Fibroblast of villous mesenchyme (primary cell): ENCODE data around the gene CEBPB. TPM values are rescaled to one million over a fixed set of nuclear protein-coding genes. Genes with fewer than 3 reads are reported as not detected.

Source experiments
- DNase-seq: peaks from one replicate; pipeline ENCODE4 v3.0.0-alpha.2; 2010; ENCODE audit warnings: low read depth
- H3K4me3 ChIP-seq: 2 replicates; pipeline ENCODE4 v1.5.1; 2011; ENCODE audit warnings: low read depth, mild to moderate bottlenecking, low read length
- CTCF ChIP-seq: IDR thresholded peaks from 2 replicates; pipeline ENCODE4 v1.5.1; 2012; ENCODE audit warnings: low read depth, mild to moderate bottlenecking, low read length; ENCODE audit not compliant: insufficient read depth
- total RNA-seq: library from RNA; depleted of rRNA; stranded (reverse); fragments of >200 nt; gene quantifications from 2 replicates; pipeline ENCODE4 v1.2.3, GENCODE V29; 2012

CEBPB gene
- total RNA-seq, 1 donor, result 70.4 TPM

- no peak for TF ChIP-seq CTCF
- peak overlapping the region; percentile 81 for H3K4me3 ChIP-seq
- DNase-seq, result peak; percentile 79
Observed at GRCh38 chr20:50194831-50195523, 4.3 kb downstream of the CEBPB start.

GRCh38 chr20:50195524-50196120 is 5.0 kb downstream of the CEBPB start:
- H3K4me3 ChIP-seq, result no peak overlapping the region
- TF ChIP-seq CTCF, result no peak
- DNase-seq, result peak; percentile 40

GRCh38 chr20:50196248-50196647 is 5.6 kb downstream of the CEBPB start:
- no peak for DNase-seq
- H3K4me3 ChIP-seq, result no peak overlapping the region
- TF ChIP-seq CTCF, result no peak

- no peak for TF ChIP-seq CTCF
- DNase-seq, result no peak
Observed at GRCh38 chr20:50196896-50197295, 6.3 kb downstream of the CEBPB start.

GRCh38 chr20:50197463-50198179 is 7.0 kb downstream of the CEBPB start:
- no peak for DNase-seq
- no peak overlapping the region for H3K4me3 ChIP-seq
- no peak for TF ChIP-seq CTCF

More at GRCh38 chr20:50196896-50197295, 6.3 kb downstream of the CEBPB start:
- H3K4me3 ChIP-seq, result no peak overlapping the region

GRCh38 chr20:50198180-50198666 is 7.6 kb downstream of the CEBPB start:
- no peak overlapping the region for H3K4me3 ChIP-seq
- TF ChIP-seq CTCF, result no peak
- no peak for DNase-seq
